Testis (tissue), 2 donors: Measurements from ENCODE around the gene FAM120A.

ENCODE experiments used
- CTCF ChIP-seq, 3 experiments: fragments of 450-650 bp in 2 of 3; fragments of 200-600 bp in 1 of 3; sonication (generic) in 1 of 3; IDR thresholded peaks; one replicate each; pipeline ENCODE4 v1.5.1; 2016 to 2019; ENCODE audit warnings: antibody characterized with exemption in 3 of 3, mild to moderate bottlenecking in 2 of 3, moderate library complexity in 1 of 3
- POLR2A ChIP-seq: fragments of 450-650 bp; IDR thresholded peaks from one replicate; pipeline ENCODE4 v1.6.1; 2017; ENCODE audit warnings: antibody characterized with exemption, mild to moderate bottlenecking, moderate library complexity

GRCh38 chr9:93585259-93585658 is 133.8 kb downstream of the FAM120A start:
- TF ChIP-seq CTCF (IDR thresholded peaks at IDR 0.05): no peak
- TF ChIP-seq POLR2A: no peak
